Measurements from ENCODE around the gene EDC4. TPM values are rescaled to one million over a fixed set of nuclear protein-coding genes. Genes with fewer than 3 reads are reported as not detected.

The EDC4 gene
- total and polyA plus RNA-seq, 2 of the 13 experiments (the other 11 are each of a cell fraction or from before 2014, with no cell fraction given) = 51.4 to 59.1 TPM

GRCh38 chr16:67872631-67873434 is at the start of gene EDC4 (continued):
- TF ChIP-seq SRSF9 (IDR thresholded peaks at IDR 0.05; ENCODE audit: borderline replicate concordance, insufficient read depth, low read depth, low read length, poor library complexity, severe bottlenecking) = no peak
- TF ChIP-seq ELK4 (CRISPR knock-in tag; IDR thresholded peaks at IDR 0.05; ENCODE audit: borderline replicate concordance) = no peak
- TF ChIP-seq HMG20A (CRISPR knock-in tag; IDR thresholded peaks at IDR 0.05; ENCODE audit: borderline replicate concordance) = peak; percentile 39; the same call in 1 of the 2 replicates
- TF ChIP-seq AGO1 (IDR thresholded peaks at IDR 0.05; ENCODE audit: low read depth, low read length, poor library complexity, severe bottlenecking) = peak; percentile 96
- TF ChIP-seq SMYD3 (CRISPR knock-in tag; IDR thresholded peaks at IDR 0.05) = peak; percentile 43; the same call in 1 of the 2 replicates
- peak; percentile 92 for TF ChIP-seq SRY (CRISPR knock-in tag; IDR thresholded peaks at IDR 0.05)
- peak; percentile 77 for TF ChIP-seq TFDP1 (CRISPR knock-in tag; IDR thresholded peaks at IDR 0.05; ENCODE audit: borderline replicate concordance)
- peak; percentile 94 for TF ChIP-seq MIER3 (CRISPR knock-in tag; IDR thresholded peaks at IDR 0.05; ENCODE audit: borderline replicate concordance)
- TF ChIP-seq ZBTB38 (CRISPR knock-in tag; IDR thresholded peaks at IDR 0.05) = peak; percentile 96
- peak; percentile 35; the same call in 1 of the 2 replicates for TF ChIP-seq ZNF367 (CRISPR knock-in tag; IDR thresholded peaks at IDR 0.05; ENCODE audit: borderline replicate concordance)
- TF ChIP-seq ZNF260 (CRISPR knock-in tag; IDR thresholded peaks at IDR 0.05; ENCODE audit: borderline replicate concordance, low read depth) = 0 out of 2 replicates have a peak, but pooled peaks have one; percentile 89
- TF ChIP-seq REPIN1 (CRISPR knock-in tag; IDR thresholded peaks at IDR 0.05; ENCODE audit: borderline replicate concordance, low read depth) = peak; percentile 96
- TF ChIP-seq ZNF451 (CRISPR knock-in tag; IDR thresholded peaks at IDR 0.05) = peak; percentile 69; the same call in 1 of the 2 replicates
- TF ChIP-seq ZBTB46 (CRISPR knock-in tag; IDR thresholded peaks at IDR 0.05; ENCODE audit: borderline replicate concordance) = 0 out of 2 replicates have a peak, but pooled peaks have one; percentile 47
- TF ChIP-seq SP2 (CRISPR knock-in tag; IDR thresholded peaks at IDR 0.05) = peak; percentile 45
- TF ChIP-seq ZNF513 (CRISPR knock-in tag; conservative IDR thresholded peaks at IDR 0.05) = no peak
- peak; percentile 56 for TF ChIP-seq HNRNPK (IDR thresholded peaks at IDR 0.05; ENCODE audit: low read depth, low read length, poor library complexity, severe bottlenecking)
- TF ChIP-seq KLF16 (CRISPR knock-in tag; IDR thresholded peaks at IDR 0.05) = peak; percentile 88 to 98
- no peak for TF ChIP-seq TMF1 (CRISPR knock-in tag; IDR thresholded peaks at IDR 0.05; ENCODE audit: low read depth)
- peak; percentile 20; the same call in 1 of the 2 replicates for TF ChIP-seq ZNF230 (CRISPR knock-in tag; IDR thresholded peaks at IDR 0.05)
- TF ChIP-seq RXRB (CRISPR knock-in tag; IDR thresholded peaks at IDR 0.05; ENCODE audit: borderline replicate concordance) = peak; percentile 87
- TF ChIP-seq ZSCAN30 (CRISPR knock-in tag; IDR thresholded peaks at IDR 0.05) = peak; percentile 85; the same call in 1 of the 2 replicates
- 0 out of 2 replicates have a peak, but pooled peaks have one; percentile 31 for TF ChIP-seq ZBTB3 (CRISPR knock-in tag; IDR thresholded peaks at IDR 0.05; ENCODE audit: borderline replicate concordance, low read depth)
